Natural killer cell (primary cell): ENCODE measurements around the gene CD53. TPM values are rescaled to one million over a fixed set of nuclear protein-coding genes. Genes with fewer than 3 reads are reported as not detected.

Experiments
- ATAC-seq, 3 donors: fragments of 150-1000 bp in 2 of 3; fragments of 200-7000 bp in 1 of 3; cut with Tn5 transposase; 1 replicate in 1 of 3; 2 replicates in 2 of 3; pipeline ENCODE4 v1.10.0; 2021; ENCODE audit warnings: mild to moderate bottlenecking in 2 of 3, moderate library complexity in 2 of 3
- DNase-seq, 2 donors: peaks; one replicate each; pipeline versions ENCODE4 v3.0.0 to v3.0.0-alpha.2; 2013 to 2021; ENCODE audit warnings: mixed read lengths in 1 of 2
- H3K27ac ChIP-seq: one replicate; pipeline ENCODE4 v1.5.1; 2013; ENCODE audit warnings: mild to moderate bottlenecking, low read length
- H3K27me3 ChIP-seq: one replicate; pipeline ENCODE4 v1.6.1; 2013; ENCODE audit warnings: low read length; ENCODE audit not compliant: control insufficient read depth, insufficient read depth
- H3K36me3 ChIP-seq: one replicate; pipeline ENCODE4 v1.6.1; 2013; ENCODE audit warnings: low read length; ENCODE audit not compliant: control insufficient read depth, insufficient read depth
- H3K4me1 ChIP-seq: one replicate; pipeline ENCODE4 v1.6.1; 2013; ENCODE audit warnings: low read length; ENCODE audit not compliant: control insufficient read depth, insufficient read depth
- H3K4me3 ChIP-seq: one replicate; pipeline ENCODE4 v1.5.1; 2013; ENCODE audit warnings: low read length
- H3K9me3 ChIP-seq: one replicate; pipeline ENCODE4 v1.6.1; 2013; ENCODE audit warnings: low read length; ENCODE audit not compliant: control insufficient read depth, insufficient read depth
- H3K27ac Mint-ChIP-seq, 2 donors: one replicate each; pipeline ENCODE4 v1.8.0; 2022; ENCODE audit warnings: mild to moderate bottlenecking in 2 of 2, mixed read lengths in 2 of 2, moderate library complexity in 1 of 2
- H3K27me3 Mint-ChIP-seq, 2 donors: one replicate each; pipeline ENCODE4 v1.8.0; 2022; ENCODE audit warnings: low read depth in 2 of 2, mixed read lengths in 2 of 2
- H3K36me3 Mint-ChIP-seq: one replicate; pipeline ENCODE4 v1.8.0; 2022; ENCODE audit warnings: mixed read lengths
- H3K4me1 Mint-ChIP-seq, 2 donors: one replicate each; pipeline ENCODE4 v1.8.0; 2022; ENCODE audit warnings: mixed read lengths in 2 of 2
- H3K4me3 Mint-ChIP-seq: one replicate; pipeline ENCODE4 v1.8.0; 2022; ENCODE audit warnings: mild to moderate bottlenecking, moderate library complexity, mixed read lengths
- H3K9me3 Mint-ChIP-seq, 2 donors: one replicate each; pipeline ENCODE4 v1.8.0; 2022; ENCODE audit warnings: mixed read lengths in 2 of 2
- CTCF ChIP-seq: fragments of 200-600 bp; IDR thresholded peaks from one replicate; pipeline ENCODE4 v1.8.0; 2022; ENCODE audit warnings: antibody characterized with exemption
- WGBS: methylation state at CpG from one replicate; pipeline ENCODE4 v1.1.7; 2013; ENCODE audit warnings: missing lambda C conversion rate; ENCODE audit not compliant: insufficient coverage; 5-methylcytosine and 5-hydroxymethylcytosine counted together
- intact Hi-C: fragments of 100-400 bp; cut with micrococcal nuclease; formaldehyde crosslinking; loops from one replicate; pipeline ENCODE4 v1.14.2; 2022
- total RNA-seq, 4 donors: library from RNA; stranded (reverse); fragments of 120-200 nt in 1 of 4; gene quantifications; one replicate each; pipeline versions ENCODE4 v1.2.3 to v1.2.4, GENCODE V29; 2013 to 2022

The CD53 gene
- total RNA-seq, 3 donors from 2014 or later (not counting 1 experiment from before 2014, with no cell fraction given) = 522 to 584 (median 541) TPM

- Mint-ChIP-seq H3K27ac (no peak overlapping the region), H3K27me3 (peaks cover 0 to 3% of the 10 kb centered on the region in 2 donors), H3K36me3 (peaks cover 14% of the 10 kb centered on the region), H3K4me1 (peaks cover 0 to 8% of the 10 kb centered on the region in 2 donors), H3K4me3 (no peak overlapping the region), H3K9me3 (peaks cover 0 to 12% of the 10 kb centered on the region in 2 donors)
- no peak for TF ChIP-seq CTCF
- Histone ChIP-seq H3K4me1 (no peaks in the 10 kb centered on the region), H3K27ac (no peak overlapping the region), H3K4me3 (no peak overlapping the region), H3K36me3 (no peaks in the 10 kb centered on the region), H3K27me3 (no peaks in the 10 kb centered on the region), H3K9me3 (no peaks in the 10 kb centered on the region)
- WGBS = 53% methylated on average over 1 of the region's 1 CpG
- DNase-seq (no peak), ATAC-seq (no peak)
- intact Hi-C loops = no loop called here
Measured at GRCh38 chr1:110864287-110864686, 8.7 kb upstream of the CD53 start.

- peak overlapping the region; percentile 6 for H3K4me3 ChIP-seq
Measured at GRCh38 chr1:110870721-110871388, 2.1 kb upstream of the CD53 start.

GRCh38 chr1:110872366-110872744 lies 593 bp upstream of the CD53 start:
- Mint-ChIP-seq H3K36me3 (peaks cover 13% of the 10 kb centered on the region), H3K4me3 (peak overlapping the region; percentile 99), H3K4me1 (peaks cover 42 to 70% of the 10 kb centered on the region in 2 donors), H3K9me3 (no peaks in the 10 kb centered on the region), H3K27me3 (no peaks in the 10 kb centered on the region), H3K27ac (peak overlapping the region; percentile 92 to 99)
- H3K27ac ChIP-seq = peak overlapping the region; percentile 94
- H3K27me3 ChIP-seq = no peaks in the 10 kb centered on the region
- intact Hi-C loops = loop anchor here (5.0 to 10.0 kb wide), 2 partner anchors 350 to 722 kb away; no protein-coding TSS in a partner anchor
- no peak for ATAC-seq
- peaks cover 2% of the 10 kb centered on the region for H3K36me3 ChIP-seq
- TF ChIP-seq CTCF = no peak
- H3K9me3 ChIP-seq = no peaks in the 10 kb centered on the region
- DNase-seq = peak in 1 of 2 donors; percentile 47
- H3K4me3 ChIP-seq = peak overlapping the region; percentile 71
- 24% methylated on average over 2 of the region's 2 CpGs for WGBS
- peaks cover 16% of the 10 kb centered on the region for H3K4me1 ChIP-seq

More at GRCh38 chr1:110870721-110871388, 2.1 kb upstream of the CD53 start:
- Histone ChIP-seq H3K27ac (peak overlapping the region; percentile 94), H3K9me3 (no peaks in the 10 kb centered on the region), H3K4me1 (peaks cover 12% of the 10 kb centered on the region), H3K27me3 (no peaks in the 10 kb centered on the region), H3K36me3 (no peaks in the 10 kb centered on the region)
- H3K4me3 Mint-ChIP-seq = peak overlapping the region; percentile 52
- no peak for TF ChIP-seq CTCF
- H3K27ac Mint-ChIP-seq = peak overlapping the region; percentile 92 to 99
- ATAC-seq (no peak), DNase-seq (no peak)
- WGBS = 49% methylated on average over 3 of the region's 3 CpGs
- H3K4me1 Mint-ChIP-seq = peaks cover 33 to 55% of the 10 kb centered on the region in 2 donors
- peaks cover 7% of the 10 kb centered on the region for H3K36me3 Mint-ChIP-seq
- H3K27me3 Mint-ChIP-seq = no peaks in the 10 kb centered on the region
- intact Hi-C loops = loop anchor here (5.0 to 10.0 kb wide), 2 partner anchors 351 to 724 kb away; no protein-coding TSS in a partner anchor
- H3K9me3 Mint-ChIP-seq = no peaks in the 10 kb centered on the region
